Prostate gland (tissue), 2 donors: ENCODE measurements around the gene CITED1. TPM values are rescaled to one million over a fixed set of nuclear protein-coding genes. Genes with fewer than 3 reads are reported as not detected.
A peak's percentile ranks its signal among the peaks of the same experiment; 100 is the strongest.

Source experiments
- DNase-seq: peaks from one replicate; pipeline ENCODE4 v3.0.0-alpha.2; 2019; ENCODE audit warnings: low spot score
- H3K27ac ChIP-seq, 2 donors: fragments of 200-600 bp; sonication (generic); 2 replicates each; pipeline ENCODE4 v1.5.1; 2017 to 2019
- H3K27me3 ChIP-seq: fragments of 200-600 bp; sonication (generic); replicated peaks from 2 replicates; pipeline ENCODE4 v1.5.1; 2019; ENCODE audit not compliant: insufficient read depth
- H3K36me3 ChIP-seq, 2 donors: fragments of 200-600 bp; sonication (generic); 1 replicate in 1 of 2; 2 replicates in 1 of 2; pipeline versions ENCODE4 v1.5.1 to v1.8.1; 2017 to 2019
- H3K4me1 ChIP-seq: fragments of 200-600 bp; sonication (generic); replicated peaks from 2 replicates; pipeline ENCODE4 v1.5.1; 2019
- H3K4me3 ChIP-seq, 2 donors: fragments of 200-600 bp; sonication (generic); 2 replicates each; pipeline ENCODE4 v1.5.1; 2017 to 2019
- H3K9me3 ChIP-seq: fragments of 200-600 bp; sonication (generic); 2 replicates; pipeline ENCODE4 v1.5.1; 2017
- CTCF ChIP-seq, 4 experiments: fragments of 200-600 bp in 2 of 4; fragments of 450-650 bp in 2 of 4; sonication (generic) in 2 of 4; IDR thresholded peaks; 1 replicate in 3 of 4; 2 replicates in 1 of 4; pipeline ENCODE4 v1.5.1; 2016 to 2019; ENCODE audit warnings: antibody characterized with exemption in 4 of 4, mild to moderate bottlenecking in 2 of 4, moderate library complexity in 2 of 4
- POLR2A ChIP-seq: fragments of 450-650 bp; IDR thresholded peaks from one replicate; pipeline ENCODE4 v1.6.1; 2016; ENCODE audit warnings: antibody characterized with exemption, mild to moderate bottlenecking
- POLR2AphosphoS5 ChIP-seq: sonication (generic); formaldehyde crosslinking; IDR thresholded peaks from one replicate; pipeline ENCODE4 v1.6.1; 2017; ENCODE audit warnings: antibody characterized with exemption
- WGBS: methylation state at CpG from one replicate; pipeline ENCODE4 v1.1.5; 2018; 5-methylcytosine and 5-hydroxymethylcytosine counted together
- intact Hi-C: fragments of 100-400 bp; cut with DNase I; formaldehyde crosslinking; loops from one replicate; pipeline ENCODE4 v1.14.2; 2022
- total RNA-seq, 2 donors: library from RNA; depleted of rRNA; stranded (reverse); fragments of >200 nt; gene quantifications; one replicate each; pipeline ENCODE4 v1.1.0, GENCODE V29; 2016

The CITED1 gene
- 100 to 1,000 TPM in 1 of 2 donors, 10 to 100 TPM in 1; 20.1 to 552 TPM for total RNA-seq

- H3K9me3 ChIP-seq, result no peaks in the 10 kb centered on the region
- no peaks in the 10 kb centered on the region for H3K27me3 ChIP-seq
- peak within 1 kb of the TSS; percentile 32 to 41 for H3K4me3 ChIP-seq
- intact Hi-C loops, result loop anchor here (5.0 kb wide), 1 partner anchor 232 kb away; no protein-coding TSS in a partner anchor
- H3K27ac ChIP-seq, result no peak within 1 kb of the TSS
- no peaks in the 10 kb centered on the region for H3K36me3 ChIP-seq
- TF ChIP-seq POLR2A (no peak), CTCF (IDR thresholded peaks at IDR 0.05) (no peak), POLR2AphosphoS5 (no peak)
- 0% methylated on average over 7 of the region's 68 CpGs for WGBS
- no peaks in the 10 kb centered on the region for H3K4me1 ChIP-seq
- no peak for DNase-seq
These were observed at the start of gene CITED1 for GRCh38 chrX:72305286-72306084. Gene CITED1 (minus strand): TSS chrX:72305914. CDS start chrX:72302869, 3,045 bp downstream.

GRCh38 chrX:72352786-72353185 is 47.1 kb upstream of the CITED1 start:
- H3K27me3 ChIP-seq, result no peaks in the 10 kb centered on the region
- no peak for TF ChIP-seq POLR2A
- no peak for TF ChIP-seq POLR2AphosphoS5
- TF ChIP-seq CTCF (IDR thresholded peaks at IDR 0.05), result no peak
- intact Hi-C loops, result no loop called here
- DNase-seq, result no peak
- 94% methylated on average over 3 of the region's 3 CpGs for WGBS
- no peak overlapping the region for H3K4me3 ChIP-seq
- H3K36me3 ChIP-seq, result no peaks in the 10 kb centered on the region
- H3K9me3 ChIP-seq, result no peaks in the 10 kb centered on the region
- no peaks in the 10 kb centered on the region for H3K4me1 ChIP-seq
- no peak overlapping the region for H3K27ac ChIP-seq

- Histone ChIP-seq H3K27ac (no peak overlapping the region), H3K36me3 (no peaks in the 10 kb centered on the region), H3K27me3 (no peaks in the 10 kb centered on the region), H3K9me3 (no peaks in the 10 kb centered on the region), H3K4me1 (no peaks in the 10 kb centered on the region), H3K4me3 (no peak overlapping the region)
- intact Hi-C loops, result no loop called here
- DNase-seq, result no peak
- TF ChIP-seq POLR2A (no peak), POLR2AphosphoS5 (no peak), CTCF (IDR thresholded peaks at IDR 0.05) (no peak)
- 71% methylated on average over 8 of the region's 8 CpGs for WGBS
These were observed 46.1 kb upstream of the CITED1 start for GRCh38 chrX:72351606-72352334.

- intact Hi-C loops, result no loop called here
- no peak for TF ChIP-seq POLR2A
- TF ChIP-seq POLR2AphosphoS5, result no peak
- no peak for TF ChIP-seq CTCF (IDR thresholded peaks at IDR 0.05)
- Histone ChIP-seq H3K9me3 (no peaks in the 10 kb centered on the region), H3K4me3 (no peak overlapping the region), H3K27me3 (no peaks in the 10 kb centered on the region), H3K27ac (no peak overlapping the region), H3K36me3 (no peaks in the 10 kb centered on the region), H3K4me1 (no peaks in the 10 kb centered on the region)
- WGBS, result 83% methylated on average over 2 of the region's 3 CpGs
- DNase-seq, result no peak
These were observed 43.5 kb upstream of the CITED1 start for GRCh38 chrX:72349190-72349589.
